ENCODE data around the gene ABCC8. TPM values are rescaled to one million over a fixed set of nuclear protein-coding genes. Genes with fewer than 3 reads are reported as not detected.

Gene ABCC8
- total RNA-seq, 2 donors from 2014 or later, result 3.0 to 4.2 TPM

GRCh38 chr11:17416492-17416891, 60.2 kb downstream of the ABCC8 start:
- no peak for DNase-seq (ENCODE audit: low spot score)
- Histone ChIP-seq H3K9me3 (no peaks in the 10 kb centered on the region), H3K4me3 (no peak overlapping the region), H3K27me3 (no peaks in the 10 kb centered on the region), H3K4me1 (peaks cover 0 to 7% of the 10 kb centered on the region in 2 donors), H3K27ac (peak overlapping the region in 1 of 2 donors; percentile 29), H3K36me3 (no peaks in the 10 kb centered on the region)
- no peak for TF ChIP-seq CTCF (IDR thresholded peaks at IDR 0.05)

GRCh38 chr11:17415523-17416104, 61.0 kb downstream of the ABCC8 start:
- no peaks in the 10 kb centered on the region for H3K27me3 ChIP-seq
- no peaks in the 10 kb centered on the region for H3K9me3 ChIP-seq
- H3K4me1 ChIP-seq, result peaks cover 0 to 7% of the 10 kb centered on the region in 2 donors
- H3K27ac ChIP-seq, result peak overlapping the region in 1 of 2 donors; percentile 29
- no peak overlapping the region for H3K4me3 ChIP-seq
- no peak for TF ChIP-seq CTCF (IDR thresholded peaks at IDR 0.05)
- no peaks in the 10 kb centered on the region for H3K36me3 ChIP-seq
- no peak for DNase-seq (ENCODE audit: low spot score)

- DNase-seq (ENCODE audit: low spot score), result no peak
- H3K4me3 ChIP-seq, result no peak overlapping the region
- H3K27ac ChIP-seq, result peak overlapping the region in 1 of 2 donors; percentile 29
- no peaks in the 10 kb centered on the region for H3K36me3 ChIP-seq
- TF ChIP-seq CTCF (IDR thresholded peaks at IDR 0.05), result no peak
- no peaks in the 10 kb centered on the region for H3K27me3 ChIP-seq
- no peaks in the 10 kb centered on the region for H3K9me3 ChIP-seq
- H3K4me1 ChIP-seq, result peaks cover 0 to 7% of the 10 kb centered on the region in 2 donors
These were observed 61.7 kb downstream of the ABCC8 start for GRCh38 chr11:17414992-17415391.

GRCh38 chr11:17414317-17414737, 62.3 kb downstream of the ABCC8 start:
- Histone ChIP-seq H3K4me1 (peaks cover 0 to 7% of the 10 kb centered on the region in 2 donors), H3K36me3 (no peaks in the 10 kb centered on the region), H3K27me3 (no peaks in the 10 kb centered on the region), H3K27ac (no peak overlapping the region), H3K9me3 (no peaks in the 10 kb centered on the region), H3K4me3 (no peak overlapping the region)
- no peak for DNase-seq (ENCODE audit: low spot score)
- no peak for TF ChIP-seq CTCF (IDR thresholded peaks at IDR 0.05)

- Histone ChIP-seq H3K4me3 (no peak overlapping the region), H3K27ac (no peak overlapping the region), H3K36me3 (no peaks in the 10 kb centered on the region), H3K4me1 (peaks cover 0 to 7% of the 10 kb centered on the region in 2 donors), H3K9me3 (no peaks in the 10 kb centered on the region), H3K27me3 (no peaks in the 10 kb centered on the region)
- DNase-seq (ENCODE audit: low spot score), result no peak
- no peak for TF ChIP-seq CTCF (IDR thresholded peaks at IDR 0.05)
These were observed 63.0 kb downstream of the ABCC8 start for GRCh38 chr11:17413414-17414316.

All from right atrium auricular region (tissue), 2 donors.